Epithelial cell of esophagus (primary cell): ENCODE results near the gene GP1BA.
A peak's percentile ranks its signal among the peaks of the same experiment; 100 is the strongest.

Experiments used
- DNase-seq: peaks from one replicate; pipeline ENCODE4 v3.0.0; 2010; ENCODE audit warnings: low read depth
- H3K4me3 ChIP-seq: 2 replicates; pipeline ENCODE4 v1.5.1; 2011; ENCODE audit warnings: mild to moderate bottlenecking, low read length, control low read depth
- CTCF ChIP-seq: IDR thresholded peaks from 2 replicates; pipeline ENCODE4 v1.5.1; 2011; ENCODE audit warnings: low read depth, mild to moderate bottlenecking, low read length, control low read depth, inconsistent platforms; ENCODE audit not compliant: insufficient read depth; ENCODE audit errors: missing control alignments

GP1BA gene

DNA sequence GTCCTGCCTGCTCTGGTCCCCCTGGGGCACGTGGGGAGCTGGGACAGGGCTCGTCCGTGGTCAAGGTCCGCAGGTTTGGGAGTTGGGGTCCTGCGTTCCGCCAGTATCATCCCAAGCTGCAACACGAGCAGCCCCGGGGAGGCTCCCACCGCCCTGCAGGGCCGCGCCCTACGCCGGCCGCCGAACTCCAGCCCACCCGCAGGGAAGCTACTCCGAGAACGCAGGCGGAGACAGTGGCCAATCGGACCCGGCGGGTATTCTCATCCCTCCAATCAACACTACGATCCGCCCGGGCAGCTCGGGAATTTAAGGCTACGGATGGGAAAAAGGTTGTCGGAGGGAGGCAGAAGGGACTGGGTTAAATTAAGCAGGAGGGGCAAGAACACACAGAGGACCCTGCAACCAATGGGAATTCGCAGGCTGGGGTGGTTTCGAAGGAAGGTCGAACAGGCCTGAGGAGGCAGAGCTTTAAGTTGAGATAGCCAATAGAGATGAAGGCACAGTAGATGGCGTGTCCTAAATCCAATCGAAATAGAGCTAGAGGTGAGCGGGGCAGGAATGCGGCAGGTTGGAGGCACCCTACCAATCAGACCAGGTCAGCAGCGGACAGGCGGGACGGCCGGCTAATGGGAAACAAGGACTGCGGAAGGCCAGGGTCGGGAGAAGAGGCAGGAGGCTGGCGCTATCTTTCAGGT lies 34.9 kb downstream of the GP1BA start:
- DNase-seq: peak; percentile 100
- TF ChIP-seq CTCF: no peak
- peak overlapping the region; percentile 84 for H3K4me3 ChIP-seq

- H3K4me3 ChIP-seq: peak within 1 kb of the TSS; percentile 84
- peak; percentile 98 for DNase-seq
- TF ChIP-seq CTCF: no peak
These were observed 35.7 kb downstream of the GP1BA start, which contains the start of gene SPAG7 for GRCh38 chr17:4967539-4968485. SPAG7 (minus strand) TSS chr17:4967817; CDS start chr17:4967804, 13 bp downstream.

DNA sequence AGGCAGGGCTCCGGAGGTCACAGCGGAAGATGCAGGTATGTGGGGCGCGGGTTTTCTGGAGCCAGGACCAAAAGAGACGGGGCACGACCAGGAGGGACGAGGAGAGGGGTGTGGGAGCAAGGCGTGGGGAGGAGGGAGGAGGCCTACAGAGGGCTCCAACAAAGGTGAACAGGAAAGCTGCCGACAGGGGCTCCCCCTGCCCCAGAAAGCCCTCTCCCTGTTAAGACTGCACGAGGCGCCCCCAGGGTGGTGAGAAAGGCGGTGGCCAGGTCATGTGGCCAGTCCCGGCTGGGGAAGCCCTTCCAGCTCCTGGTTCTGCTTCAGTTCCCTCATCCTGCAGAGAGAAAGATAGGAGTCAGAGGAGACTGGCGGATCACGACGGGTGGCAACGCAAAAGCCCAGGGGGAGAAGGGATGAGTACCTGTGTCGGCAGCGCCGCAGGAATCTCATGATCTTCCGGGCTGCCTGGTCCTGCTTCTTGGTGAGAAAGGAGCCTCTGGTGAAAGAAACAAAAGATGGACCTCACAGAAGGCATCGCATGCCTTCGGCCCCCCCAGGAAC lies 36.5 kb downstream of the GP1BA start:
- DNase-seq: peak; percentile 63
- TF ChIP-seq CTCF: no peak
- H3K4me3 ChIP-seq: peak overlapping the region; percentile 84

- peak overlapping the region; percentile 84 for H3K4me3 ChIP-seq
- TF ChIP-seq CTCF: no peak
- DNase-seq: peak; percentile 89
These were observed 37.0 kb downstream of the GP1BA start for GRCh38 chr17:4969047-4969550.

- DNase-seq: no peak
- no peak overlapping the region for H3K4me3 ChIP-seq
These were observed 37.6 kb downstream of the GP1BA start for GRCh38 chr17:4969551-4970173.

More at GRCh38 chr17:4969551-4970173, 37.6 kb downstream of the GP1BA start:
- no peak for TF ChIP-seq CTCF
